ENCODE measurements around the gene COX7A2L. TPM values are rescaled to one million over a fixed set of nuclear protein-coding genes. Genes with fewer than 3 reads are reported as not detected.

The COX7A2L gene
- total and polyA plus RNA-seq, 9 of the 15 experiments (the other 6 are each of a cell fraction or from before 2014, with no cell fraction given) = 118 to 481 (median 163) TPM

GRCh38 chr2:42363413-42363812, 2.4 kb upstream of the COX7A2L start:
- H3K4me3 ChIP-seq = no peak overlapping the region
- DNase-seq (ENCODE audit: extremely low read depth in 1 of 4, low spot score in 3 of 4) (no peak), FAIRE-seq (no peak), ATAC-seq (no peak)
- peaks cover 14% of the 10 kb centered on the region for H4K20me1 ChIP-seq (replicated peaks; ENCODE audit: control insufficient read depth, insufficient read depth, low read length)
- no peaks in the 10 kb centered on the region for H3K9me1 ChIP-seq (ENCODE audit: control insufficient read depth, insufficient read depth, low read length)
- H3K9ac ChIP-seq (ENCODE audit: insufficient read depth in 1 of 2, low read depth in 2 of 2, low read length in 2 of 2) = no peak overlapping the region
- peaks cover 6% of the 10 kb centered on the region; the same call in 2 of the 3 replicates for H3K36me3 ChIP-seq (ENCODE audit: control insufficient read depth, insufficient read depth, low read length)
- H3K4me1 ChIP-seq (replicated peaks in 1 of 2; ENCODE audit: control insufficient read depth in 2 of 2, insufficient read depth in 2 of 2, low read length in 2 of 2) = peaks cover 10 to 17% of the 10 kb centered on the region in 2 experiments; a peak in 4 of 5 replicates
- no peak overlapping the region for H3K27ac ChIP-seq (ENCODE audit: extremely low read depth, low read depth, low read length)
- H3K9me3 ChIP-seq (replicated peaks; ENCODE audit: control insufficient read depth, insufficient read depth, low read depth, low read length) = no peaks in the 10 kb centered on the region
- intact Hi-C loops (cut with micrococcal nuclease) = loop anchor here (5.0 kb wide), 2 partner anchors 116 to 266 kb away; no protein-coding TSS in a partner anchor
- ChIA-PET CTCF (ENCODE audit: low intra/inter-chr PET ratio) (no interaction called here), POLR2A (no interaction called here)
- 12% methylated on average over 3 of the region's 3 CpGs for WGBS (ENCODE audit: insufficient coverage, low coverage, missing lambda C conversion rate)
- no peak overlapping the region for H3K4me2 ChIP-seq (ENCODE audit: insufficient read depth, low read length)
- TF ChIP-seq STAT5A (IDR thresholded peaks at IDR 0.05; ENCODE audit: borderline replicate concordance, low read length) (no peak), CGGBP1 (CRISPR knock-in tag; IDR thresholded peaks at IDR 0.05) (no peak), PHTF2 (CRISPR knock-in tag; IDR thresholded peaks at IDR 0.05) (no peak), MEIS2 (IDR thresholded peaks at IDR 0.05; ENCODE audit: partially characterized antibody) (no peak), CHD2 (IDR thresholded peaks at IDR 0.05; ENCODE audit: low read depth, low read length) (no peak), FOXJ3 (CRISPR knock-in tag; IDR thresholded peaks at IDR 0.05) (no peak), ZNF639 (CRISPR knock-in tag; conservative IDR thresholded peaks at IDR 0.05 in 1 of 2, IDR thresholded peaks at IDR 0.05 in 1 of 2) (no peak), AFF1 (IDR thresholded peaks at IDR 0.05; ENCODE audit: low read depth in 1 of 2, partially characterized antibody in 2 of 2) (no peak), LEF1 (IDR thresholded peaks at IDR 0.05) (no peak), MECOM (CRISPR knock-in tag; IDR thresholded peaks at IDR 0.05) (no peak)
- TF ChIP-seq, protein P1, sequence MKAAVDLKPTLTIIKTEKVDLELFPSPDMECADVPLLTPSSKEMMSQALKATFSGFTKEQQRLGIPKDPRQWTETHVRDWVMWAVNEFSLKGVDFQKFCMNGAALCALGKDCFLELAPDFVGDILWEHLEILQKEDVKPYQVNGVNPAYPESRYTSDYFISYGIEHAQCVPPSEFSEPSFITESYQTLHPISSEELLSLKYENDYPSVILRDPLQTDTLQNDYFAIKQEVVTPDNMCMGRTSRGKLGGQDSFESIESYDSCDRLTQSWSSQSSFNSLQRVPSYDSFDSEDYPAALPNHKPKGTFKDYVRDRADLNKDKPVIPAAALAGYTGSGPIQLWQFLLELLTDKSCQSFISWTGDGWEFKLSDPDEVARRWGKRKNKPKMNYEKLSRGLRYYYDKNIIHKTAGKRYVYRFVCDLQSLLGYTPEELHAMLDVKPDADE (conservative IDR thresholded peaks at IDR 0.05; ENCODE audit: control insufficient read depth, low read depth, low read length) = no peak
- peaks cover 27% of the 10 kb centered on the region for H3K79me2 ChIP-seq (ENCODE audit: control insufficient read depth, insufficient read depth, low read length)
- H2AFZ ChIP-seq (ENCODE audit: low read depth, low read length) = no peak overlapping the region
- in situ Hi-C loops (cut with MboI) = no loop called here
- BruUV-seq (replicated peaks) = no TSS peak
- H3K27me3 ChIP-seq (ENCODE audit: control insufficient read depth in 2 of 2, insufficient read depth in 2 of 2, low read length in 2 of 2) = peaks cover 7 to 13% of the 10 kb centered on the region in 2 experiments
